ENCODE results near the gene THBS4. TPM values are rescaled to one million over a fixed set of nuclear protein-coding genes. Genes with fewer than 3 reads are reported as not detected.

Gene THBS4
- total and polyA plus RNA-seq, 2 experiments from 2014 or later: 0.43 to 0.70 TPM

- in situ Hi-C loops (cut with MboI): loop anchor here (5.0 kb wide), 1 partner anchor 215 kb away; no protein-coding TSS in a partner anchor
- Histone ChIP-seq H2AFZ (peak overlapping the region; percentile 78), H4K20me1 (ENCODE audit: insufficient read depth) (no peaks in the 10 kb centered on the region)
These were observed 57.4 kb downstream of the THBS4 start for GRCh38 chr5:80092486-80093107.

DNA sequence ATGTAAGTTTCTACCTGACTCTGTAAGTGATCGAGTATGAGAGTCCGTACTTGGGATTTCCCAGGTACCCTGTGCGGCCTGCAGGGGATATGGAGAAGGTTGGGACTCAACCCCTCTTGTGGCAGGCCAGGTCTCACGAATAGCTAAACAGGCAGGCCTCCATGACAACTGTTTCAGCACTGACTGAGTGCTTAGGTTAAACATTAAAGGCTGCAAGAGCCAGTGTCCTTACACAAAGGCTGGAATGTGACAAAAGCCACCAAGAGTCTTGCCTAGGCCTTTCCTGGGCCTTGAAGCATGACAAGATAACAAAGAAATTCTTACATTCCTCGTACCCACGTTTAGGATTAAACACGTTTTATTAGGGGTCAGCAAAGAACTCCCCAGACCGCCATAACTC lies 58.6 kb downstream of the THBS4 start:
- TF ChIP-seq EZH2 (IDR thresholded peaks at IDR 0.05; ENCODE audit: insufficient read depth, poor library complexity, severe bottlenecking): no peak
- no peak for TF ChIP-seq EZH2phosphoT487 (IDR thresholded peaks at IDR 0.05; ENCODE audit: insufficient read depth, low read depth)
- Histone ChIP-seq H3K9me2 (ENCODE audit: insufficient read depth) (no peaks in the 10 kb centered on the region), H3F3A (ENCODE audit: insufficient read depth) (no peaks in the 10 kb centered on the region), H3K4me3 (no peak overlapping the region), H3K27ac (no peak overlapping the region), H3K9ac (no peak overlapping the region), H3K9me3 (ENCODE audit: low read depth) (no peaks in the 10 kb centered on the region), H3K36me3 (ENCODE audit: low read depth) (no peaks in the 10 kb centered on the region), H4K20me1 (ENCODE audit: insufficient read depth) (no peaks in the 10 kb centered on the region), H3K27me3 (replicated peaks; ENCODE audit: insufficient read depth) (no peaks in the 10 kb centered on the region), H3K4me1 (ENCODE audit: insufficient read depth) (no peaks in the 10 kb centered on the region), H3K4me2 (ENCODE audit: unreplicated experiment) (no peak overlapping the region), H2AFZ (no peak overlapping the region), H3K79me2 (ENCODE audit: insufficient read depth) (no peaks in the 10 kb centered on the region)
- DNase-seq: no peak
- in situ Hi-C loops (cut with MboI): loop anchor here (5.0 kb wide), 1 partner anchor 214 kb away; no protein-coding TSS in a partner anchor
- 57 to 60% methylated on average over 8 of the region's 8 CpGs for WGBS, 2 experiments (ENCODE audit: low coverage in 1 of 2, low lambda C conversion rate in 2 of 2, missing lambda C conversion rate in 2 of 2)

More at GRCh38 chr5:80092486-80093107, 57.4 kb downstream of the THBS4 start:
- no peaks in the 10 kb centered on the region for H3K9me3 ChIP-seq (ENCODE audit: low read depth)
- no peaks in the 10 kb centered on the region for H3K36me3 ChIP-seq (ENCODE audit: low read depth)
- no peak overlapping the region for H3K4me3 ChIP-seq
- H3K9ac ChIP-seq: no peak overlapping the region
- H3K9me2 ChIP-seq (ENCODE audit: insufficient read depth): no peaks in the 10 kb centered on the region
- H3F3A ChIP-seq (ENCODE audit: insufficient read depth): no peaks in the 10 kb centered on the region
- H3K79me2 ChIP-seq (ENCODE audit: insufficient read depth): no peaks in the 10 kb centered on the region
- peak; percentile 23 for DNase-seq
- H3K4me1 ChIP-seq (ENCODE audit: insufficient read depth): no peaks in the 10 kb centered on the region
- WGBS, 2 experiments (ENCODE audit: low coverage in 1 of 2, low lambda C conversion rate in 2 of 2, missing lambda C conversion rate in 2 of 2): 79 to 81% methylated on average over 8 of the region's 8 CpGs
- H3K27me3 ChIP-seq (replicated peaks; ENCODE audit: insufficient read depth): no peaks in the 10 kb centered on the region
- H3K27ac ChIP-seq: no peak overlapping the region
- TF ChIP-seq EZH2 (IDR thresholded peaks at IDR 0.05; ENCODE audit: insufficient read depth, poor library complexity, severe bottlenecking): no peak
- H3K4me2 ChIP-seq (ENCODE audit: unreplicated experiment): no peak overlapping the region

DNA sequence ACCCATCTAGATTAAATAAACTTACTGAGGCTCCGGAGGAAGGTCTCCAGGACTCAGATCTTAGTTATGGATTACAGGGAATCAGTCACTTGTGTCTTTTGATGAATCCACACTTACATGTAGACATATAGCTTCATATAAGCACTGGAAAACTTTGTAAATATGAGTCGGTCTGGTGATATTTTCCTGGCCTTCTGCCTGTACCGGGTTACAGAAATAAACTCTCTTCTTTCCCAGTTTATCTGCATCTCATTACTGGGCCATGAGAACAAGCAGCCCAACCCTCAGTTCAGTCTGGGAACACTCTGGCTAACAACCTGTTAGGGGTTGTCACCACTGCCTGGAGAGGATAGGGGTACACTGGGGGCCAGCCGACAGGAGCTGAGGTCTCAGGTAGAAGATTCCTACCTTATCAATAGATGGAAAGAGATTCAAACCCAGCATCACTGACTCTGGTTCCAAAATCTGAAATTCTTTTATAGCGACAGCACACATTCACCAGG lies 59.1 kb downstream of the THBS4 start:
- Histone ChIP-seq H3K4me3 (no peak overlapping the region), H3K27ac (no peak overlapping the region), H2AFZ (no peak overlapping the region), H3F3A (ENCODE audit: insufficient read depth) (no peaks in the 10 kb centered on the region), H3K27me3 (replicated peaks; ENCODE audit: insufficient read depth) (no peaks in the 10 kb centered on the region), H3K36me3 (ENCODE audit: low read depth) (no peaks in the 10 kb centered on the region), H3K4me2 (ENCODE audit: unreplicated experiment) (no peak overlapping the region), H3K9ac (no peak overlapping the region), H4K20me1 (ENCODE audit: insufficient read depth) (no peaks in the 10 kb centered on the region), H3K9me3 (ENCODE audit: low read depth) (no peaks in the 10 kb centered on the region), H3K9me2 (ENCODE audit: insufficient read depth) (no peaks in the 10 kb centered on the region), H3K79me2 (ENCODE audit: insufficient read depth) (no peaks in the 10 kb centered on the region), H3K4me1 (ENCODE audit: insufficient read depth) (no peaks in the 10 kb centered on the region)
- in situ Hi-C loops (cut with MboI): loop anchor here (5.0 kb wide), 1 partner anchor 213 kb away; no protein-coding TSS in a partner anchor
- DNase-seq: no peak
- 40 to 45% methylated on average over 5 of the region's 5 CpGs for WGBS, 2 experiments (ENCODE audit: low coverage in 1 of 2, low lambda C conversion rate in 2 of 2, missing lambda C conversion rate in 2 of 2)
- TF ChIP-seq EZH2phosphoT487 (IDR thresholded peaks at IDR 0.05; ENCODE audit: insufficient read depth, low read depth): no peak
- TF ChIP-seq EZH2 (IDR thresholded peaks at IDR 0.05; ENCODE audit: insufficient read depth, poor library complexity, severe bottlenecking): no peak

- DNase-seq: no peak
- no peaks in the 10 kb centered on the region for H3K36me3 ChIP-seq (ENCODE audit: low read depth)
- no peaks in the 10 kb centered on the region for H4K20me1 ChIP-seq (ENCODE audit: insufficient read depth)
- no peaks in the 10 kb centered on the region for H3F3A ChIP-seq (ENCODE audit: insufficient read depth)
- H3K4me3 ChIP-seq: no peak overlapping the region
- no peak overlapping the region for H3K4me2 ChIP-seq (ENCODE audit: unreplicated experiment)
- no peak overlapping the region for H2AFZ ChIP-seq
- TF ChIP-seq EZH2phosphoT487 (IDR thresholded peaks at IDR 0.05; ENCODE audit: insufficient read depth, low read depth): no peak
- TF ChIP-seq EZH2 (IDR thresholded peaks at IDR 0.05; ENCODE audit: insufficient read depth, poor library complexity, severe bottlenecking): no peak
- no peaks in the 10 kb centered on the region for H3K9me3 ChIP-seq (ENCODE audit: low read depth)
- H3K9ac ChIP-seq: no peak overlapping the region
- no peak overlapping the region for H3K27ac ChIP-seq
- in situ Hi-C loops (cut with MboI): no loop called here
- H3K4me1 ChIP-seq (ENCODE audit: insufficient read depth): no peaks in the 10 kb centered on the region
- no peaks in the 10 kb centered on the region for H3K27me3 ChIP-seq (replicated peaks; ENCODE audit: insufficient read depth)
- H3K9me2 ChIP-seq (ENCODE audit: insufficient read depth): no peaks in the 10 kb centered on the region
- no peaks in the 10 kb centered on the region for H3K79me2 ChIP-seq (ENCODE audit: insufficient read depth)
- WGBS, 2 experiments (ENCODE audit: low coverage in 1 of 2, low lambda C conversion rate in 2 of 2, missing lambda C conversion rate in 2 of 2): 87 to 89% methylated on average over 9 to 10 of the region's 10 CpGs
These were observed 62.3 kb downstream of the THBS4 start for GRCh38 chr5:80097451-80097850.
